Endothelial cell of umbilical vein (primary cell): ENCODE data around the gene THEM4.

Source experiments
- CTCF ChIP-seq, 2 donors: IDR thresholded peaks; 1 replicate in 1 of 2; 2 replicates in 1 of 2; pipeline ENCODE4 v1.5.1; 2011; ENCODE audit warnings: low read length in 2 of 2, mild to moderate bottlenecking in 2 of 2, moderate library complexity in 2 of 2, control low read depth in 1 of 2, inconsistent platforms in 1 of 2, low read depth in 1 of 2; ENCODE audit not compliant: insufficient read depth in 1 of 2; ENCODE audit errors: extremely low read depth in 1 of 2
- EZH2 ChIP-seq: IDR thresholded peaks from 2 replicates; pipeline ENCODE4 v1.6.1; 2012; ENCODE audit warnings: borderline replicate concordance, low read depth, mild to moderate bottlenecking, moderate library complexity, low read length, inconsistent platforms; ENCODE audit not compliant: severe bottlenecking
- FOS ChIP-seq: IDR thresholded peaks from 2 replicates; pipeline ENCODE4 v1.6.1; 2011; ENCODE audit warnings: mild to moderate bottlenecking, low read length, moderate library complexity, borderline replicate concordance; ENCODE audit not compliant: insufficient read depth
- GATA2 ChIP-seq: IDR thresholded peaks from 2 replicates; pipeline ENCODE4 v1.7.0; 2011; ENCODE audit warnings: low read depth, mild to moderate bottlenecking, moderate library complexity, mixed read lengths, low read length; ENCODE audit not compliant: insufficient read length, insufficient read depth
- JUN ChIP-seq: IDR thresholded peaks from 2 replicates; pipeline ENCODE4 v1.6.1; 2011; ENCODE audit warnings: borderline replicate concordance, low read depth; ENCODE audit not compliant: insufficient read length, insufficient read depth
- MAX ChIP-seq: IDR thresholded peaks from 2 replicates; pipeline ENCODE4 v1.6.1; 2011; ENCODE audit not compliant: insufficient read depth, insufficient read length
- MYC ChIP-seq: IDR thresholded peaks from one replicate; pipeline ENCODE4 v1.6.1; 2011; ENCODE audit warnings: mild to moderate bottlenecking, low read depth, low read length
- POLR2A ChIP-seq: IDR thresholded peaks from 2 replicates; pipeline ENCODE4 v1.6.1; 2012; ENCODE audit warnings: low read depth, mild to moderate bottlenecking, control low read depth, low read length
- POLR2AphosphoS5 ChIP-seq: IDR thresholded peaks from 2 replicates; pipeline ENCODE4 v1.6.1; 2012; ENCODE audit warnings: low read depth, mild to moderate bottlenecking, control low read depth, low read length, moderate library complexity; ENCODE audit not compliant: insufficient read depth

GRCh38 chr1:151868486-151868885 is 40.8 kb downstream of the THEM4 start:
- TF ChIP-seq POLR2AphosphoS5 = no peak
- no peak for TF ChIP-seq MAX
- TF ChIP-seq CTCF (IDR thresholded peaks at IDR 0.05; ENCODE audit: extremely low read depth in 1 of 2, insufficient read depth in 1 of 2, low read depth in 1 of 2, low read length in 2 of 2) = no peak
- no peak for TF ChIP-seq POLR2A
- TF ChIP-seq JUN = no peak
- TF ChIP-seq EZH2 = no peak
- no peak for TF ChIP-seq GATA2
- no peak for TF ChIP-seq MYC
- no peak for TF ChIP-seq FOS
